ACC112 (cell line): Measurements from ENCODE around the gene FAAH.

Source experiments
- H2AFZ ChIP-seq: fragments of 200-600 bp; sonication (generic); one replicate; pipeline ENCODE4 v1.6.0; 2017; ENCODE audit warnings: antibody characterized with exemption, low read length; ENCODE audit not compliant: unreplicated experiment
- H3K27ac ChIP-seq: fragments of 200-600 bp; sonication (generic); 2 replicates; pipeline ENCODE4 v1.5.1; 2014; ENCODE audit warnings: low read depth, mild to moderate bottlenecking, antibody characterized with exemption, low read length, moderate library complexity
- H3K27me3 ChIP-seq: fragments of 200-600 bp; sonication (generic); 2 replicates; pipeline ENCODE4 v1.6.1; 2014; ENCODE audit warnings: mild to moderate bottlenecking, antibody characterized with exemption, low read length, moderate library complexity, mixed read lengths; ENCODE audit not compliant: insufficient read depth
- H3K36me3 ChIP-seq: fragments of 200-600 bp; sonication (generic); 2 replicates; pipeline ENCODE4 v1.6.1; 2016; ENCODE audit warnings: mild to moderate bottlenecking, antibody characterized with exemption, low read length, moderate library complexity, mixed read lengths; ENCODE audit not compliant: insufficient read depth
- H3K4me1 ChIP-seq: fragments of 200-600 bp; sonication (generic); one replicate; pipeline ENCODE4 v1.6.1; 2016; ENCODE audit warnings: low read length, mixed read lengths; ENCODE audit not compliant: insufficient read depth, unreplicated experiment, control insufficient read depth
- H3K4me3 ChIP-seq: fragments of 200-600 bp; sonication (generic); 2 replicates; pipeline ENCODE4 v1.5.1; 2014; ENCODE audit warnings: mild to moderate bottlenecking, low read depth, low read length
- H3K79me2 ChIP-seq: fragments of 200-600 bp; sonication (generic); one replicate; pipeline ENCODE4 v1.6.0; 2016; ENCODE audit warnings: low read length; ENCODE audit not compliant: control insufficient read depth, unreplicated experiment, insufficient read depth

FAAH gene

GRCh38 chr1:46400421-46400820 lies 6.3 kb downstream of the FAAH start:
- H3K79me2 ChIP-seq: no peaks in the 10 kb centered on the region
- peaks cover 37% of the 10 kb centered on the region for H3K27me3 ChIP-seq
- no peak overlapping the region for H2AFZ ChIP-seq
- no peak overlapping the region for H3K27ac ChIP-seq
- peaks cover 6% of the 10 kb centered on the region for H3K4me1 ChIP-seq
- no peaks in the 10 kb centered on the region for H3K36me3 ChIP-seq
- H3K4me3 ChIP-seq: no peak overlapping the region

- Histone ChIP-seq H3K79me2 (no peaks in the 10 kb centered on the region), H2AFZ (no peak overlapping the region), H3K4me3 (no peak overlapping the region), H3K36me3 (no peaks in the 10 kb centered on the region), H3K27me3 (peaks cover 28% of the 10 kb centered on the region), H3K4me1 (peaks cover 6% of the 10 kb centered on the region), H3K27ac (no peak overlapping the region)
Observed at GRCh38 chr1:46401154-46401913, 7.2 kb downstream of the FAAH start.

GRCh38 chr1:46401964-46402626 lies 8.0 kb downstream of the FAAH start:
- Histone ChIP-seq H3K27me3 (peaks cover 20% of the 10 kb centered on the region), H3K4me1 (peaks cover 10% of the 10 kb centered on the region), H2AFZ (no peak overlapping the region), H3K4me3 (no peak overlapping the region), H3K79me2 (no peaks in the 10 kb centered on the region), H3K27ac (no peak overlapping the region), H3K36me3 (no peaks in the 10 kb centered on the region)

GRCh38 chr1:46403916-46404315 lies 9.8 kb downstream of the FAAH start:
- no peak overlapping the region for H2AFZ ChIP-seq
- no peak overlapping the region for H3K4me3 ChIP-seq
- H3K27me3 ChIP-seq: peaks cover 13% of the 10 kb centered on the region; the same call in 1 of the 2 replicates
- H3K4me1 ChIP-seq: peaks cover 10% of the 10 kb centered on the region
- H3K79me2 ChIP-seq: no peaks in the 10 kb centered on the region
- no peaks in the 10 kb centered on the region for H3K36me3 ChIP-seq
- no peak overlapping the region for H3K27ac ChIP-seq

GRCh38 chr1:46404482-46405196 lies 10.5 kb downstream of the FAAH start:
- Histone ChIP-seq H3K79me2 (no peaks in the 10 kb centered on the region), H3K4me1 (peaks cover 10% of the 10 kb centered on the region), H2AFZ (no peak overlapping the region), H3K4me3 (no peak overlapping the region), H3K27ac (no peak overlapping the region), H3K36me3 (no peaks in the 10 kb centered on the region), H3K27me3 (0 out of 2 replicates have a peak, but pooled peaks cover 8% of the 10 kb centered on the region)

- H3K36me3 ChIP-seq: no peaks in the 10 kb centered on the region
Observed at GRCh38 chr1:46405197-46405555, 11.1 kb downstream of the FAAH start.

GRCh38 chr1:46405724-46406123 lies 11.6 kb downstream of the FAAH start:
- Histone ChIP-seq H3K27ac (no peak overlapping the region), H3K36me3 (no peaks in the 10 kb centered on the region), H3K4me3 (no peak overlapping the region), H3K4me1 (peaks cover 10% of the 10 kb centered on the region), H2AFZ (no peak overlapping the region), H3K27me3 (no peaks in the 10 kb centered on the region), H3K79me2 (no peaks in the 10 kb centered on the region)

More at GRCh38 chr1:46405197-46405555, 11.1 kb downstream of the FAAH start:
- no peak overlapping the region for H3K4me3 ChIP-seq
- H2AFZ ChIP-seq: no peak overlapping the region
- H3K27ac ChIP-seq: no peak overlapping the region
- peaks cover 10% of the 10 kb centered on the region for H3K4me1 ChIP-seq
- H3K79me2 ChIP-seq: no peaks in the 10 kb centered on the region
- H3K27me3 ChIP-seq: 0 out of 2 replicates have a peak, but pooled peaks cover 3% of the 10 kb centered on the region

- H2AFZ ChIP-seq: peak overlapping the region; percentile 71
- peaks cover 5% of the 10 kb centered on the region for H3K4me1 ChIP-seq
- H3K79me2 ChIP-seq: no peaks in the 10 kb centered on the region
- H3K27me3 ChIP-seq: no peaks in the 10 kb centered on the region
- H3K4me3 ChIP-seq: peak overlapping the region; percentile 58
- H3K27ac ChIP-seq: no peak overlapping the region
- H3K36me3 ChIP-seq: no peaks in the 10 kb centered on the region
Observed at GRCh38 chr1:46406881-46407608, 12.9 kb downstream of the FAAH start.

GRCh38 chr1:46407636-46408035 lies 13.5 kb downstream of the FAAH start:
- Histone ChIP-seq H3K36me3 (no peaks in the 10 kb centered on the region), H2AFZ (no peak overlapping the region), H3K27me3 (no peaks in the 10 kb centered on the region), H3K4me1 (peaks cover 4% of the 10 kb centered on the region), H3K4me3 (no peak overlapping the region), H3K79me2 (no peaks in the 10 kb centered on the region), H3K27ac (no peak overlapping the region)

GRCh38 chr1:46408356-46409062 lies 14.4 kb downstream of the FAAH start:
- H2AFZ ChIP-seq: no peak overlapping the region
- no peaks in the 10 kb centered on the region for H3K36me3 ChIP-seq
- H3K4me3 ChIP-seq: no peak overlapping the region
- no peaks in the 10 kb centered on the region for H3K79me2 ChIP-seq
- H3K27me3 ChIP-seq: no peaks in the 10 kb centered on the region
- H3K4me1 ChIP-seq: peaks cover 4% of the 10 kb centered on the region
- H3K27ac ChIP-seq: no peak overlapping the region
